ENCODE results near the gene NUP50. TPM values are rescaled to one million over a fixed set of nuclear protein-coding genes. Genes with fewer than 3 reads are reported as not detected.
"Not testable (repeated sequence)": the region's sequence is repeated elsewhere in the genome, so short reads cannot be mapped to it uniquely, and the experiment has no call there.

Gene NUP50
- total RNA-seq, 1 donor from 2014 or later, result 67.8 TPM

- peak; percentile 48 for ATAC-seq
Observed at GRCh38 chr22:45163099-45163450, 650 bp upstream of the NUP50 start.

GRCh38 chr22:45164270-45165088 is 754 bp downstream of the NUP50 start:
- ATAC-seq, result peak; percentile 39

DNA sequence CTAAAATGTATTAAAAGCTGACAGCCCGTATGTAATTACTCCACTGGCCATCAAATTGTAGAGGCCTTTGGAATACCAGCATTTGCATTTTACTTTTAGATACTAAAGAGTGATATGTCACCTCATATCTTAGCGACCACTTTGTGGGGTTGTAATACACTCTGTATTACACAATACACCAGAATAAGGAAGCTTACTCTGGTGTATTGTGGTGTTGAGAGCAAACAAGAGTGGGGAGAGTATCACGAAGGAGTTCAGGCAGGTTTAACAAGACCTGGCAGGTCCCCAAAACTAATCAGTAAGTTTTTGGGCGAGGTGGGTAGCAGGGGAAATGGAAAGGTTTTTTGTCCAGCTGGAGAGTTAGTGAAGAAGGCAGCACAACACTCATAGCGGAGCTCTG is 3.2 kb downstream of the NUP50 start:
- ATAC-seq, result no peak

DNA sequence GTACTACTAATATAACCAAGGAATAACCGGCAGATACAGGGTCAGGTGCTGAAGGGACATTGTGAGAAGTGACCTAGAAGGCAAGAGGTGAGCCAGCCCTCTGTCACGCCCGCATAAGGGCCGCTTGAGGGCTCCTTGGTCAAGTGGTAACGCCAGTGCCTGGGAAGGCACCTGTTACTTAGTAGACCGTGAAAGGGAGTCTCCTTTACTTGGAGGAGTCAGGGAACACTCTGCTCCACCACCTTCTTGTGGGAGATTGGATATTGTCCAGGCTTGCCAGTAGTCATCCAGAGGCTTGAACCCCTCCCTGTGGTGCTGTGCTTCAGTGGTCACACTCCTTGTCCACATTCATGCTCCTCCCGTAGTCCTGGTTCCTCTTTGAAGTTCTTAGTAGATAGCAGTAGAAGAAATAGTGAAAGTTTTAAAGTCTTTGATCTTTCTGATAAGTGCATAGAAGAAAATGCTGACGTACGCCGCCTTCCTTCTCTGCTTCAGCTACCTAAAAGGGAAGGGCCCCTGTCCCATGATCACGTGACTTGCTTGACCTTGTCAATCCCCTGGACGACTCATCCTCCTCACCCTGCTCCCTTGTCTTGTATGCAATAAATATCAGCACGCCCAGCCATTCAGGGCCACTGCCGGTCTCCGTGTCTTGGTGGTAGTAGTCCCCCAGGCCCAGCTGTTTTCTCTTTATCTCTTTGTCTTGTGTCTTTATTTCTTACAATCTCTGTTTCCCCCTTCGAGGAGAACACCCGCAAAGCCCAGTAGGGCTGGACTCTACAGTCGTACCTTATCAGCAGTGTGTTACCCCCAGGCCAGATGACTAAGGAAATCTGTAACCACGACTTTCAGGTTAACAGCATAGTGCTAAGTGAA is 6.1 kb downstream of the NUP50 start:
- ATAC-seq, result no peak

DNA sequence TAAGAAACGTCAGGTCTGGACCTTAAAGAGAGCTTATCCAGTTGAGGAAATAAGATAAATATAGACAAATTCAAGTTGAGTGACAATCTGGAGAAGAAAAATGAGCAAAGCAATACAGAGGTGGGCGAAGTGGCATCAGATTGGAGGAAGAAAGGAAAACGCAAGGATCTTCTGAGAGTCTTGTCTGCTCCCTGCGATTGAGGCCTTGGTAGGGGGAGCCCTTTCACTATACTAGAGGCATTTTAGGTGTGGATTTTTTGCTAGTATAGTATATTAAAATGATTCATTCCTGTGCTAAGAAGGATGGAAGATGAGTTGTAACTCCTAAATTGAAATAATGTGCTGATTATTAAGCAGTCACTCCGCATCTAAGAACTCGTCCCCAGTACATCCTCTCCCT is 8.1 kb downstream of the NUP50 start:
- no peak for ATAC-seq

GRCh38 chr22:45172881-45173585 is 9.3 kb downstream of the NUP50 start:
- no peak for ATAC-seq

GRCh38 chr22:45179276-45180049 is 15.7 kb downstream of the NUP50 start:
- no peak for ATAC-seq

DNA sequence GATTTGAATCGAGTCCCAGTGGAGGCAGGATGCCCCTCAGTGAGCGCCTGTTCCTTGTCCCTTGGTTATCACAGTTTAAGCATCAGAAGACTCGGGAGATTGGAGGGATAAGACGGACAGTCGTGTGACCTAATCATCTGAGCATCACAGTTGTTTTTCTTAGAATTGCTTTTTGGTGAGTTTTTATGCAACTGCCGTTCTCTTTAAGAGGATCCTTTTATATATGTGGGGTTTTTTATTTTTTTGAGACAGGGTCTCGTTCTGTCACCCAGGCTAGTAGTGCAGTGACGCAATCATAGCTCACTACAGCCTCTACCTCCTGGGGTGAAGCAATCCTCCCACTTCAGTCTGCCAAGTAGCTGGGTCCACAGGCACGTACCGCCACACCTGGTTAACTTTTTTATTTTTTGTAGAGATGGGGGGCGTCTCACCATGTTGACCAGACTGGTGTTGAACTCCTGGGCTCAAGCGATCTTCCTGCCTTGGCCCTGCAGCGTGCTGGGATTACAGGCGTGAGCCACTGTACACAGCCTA is 16.5 kb downstream of the NUP50 start:
- ATAC-seq, result no peak

DNA sequence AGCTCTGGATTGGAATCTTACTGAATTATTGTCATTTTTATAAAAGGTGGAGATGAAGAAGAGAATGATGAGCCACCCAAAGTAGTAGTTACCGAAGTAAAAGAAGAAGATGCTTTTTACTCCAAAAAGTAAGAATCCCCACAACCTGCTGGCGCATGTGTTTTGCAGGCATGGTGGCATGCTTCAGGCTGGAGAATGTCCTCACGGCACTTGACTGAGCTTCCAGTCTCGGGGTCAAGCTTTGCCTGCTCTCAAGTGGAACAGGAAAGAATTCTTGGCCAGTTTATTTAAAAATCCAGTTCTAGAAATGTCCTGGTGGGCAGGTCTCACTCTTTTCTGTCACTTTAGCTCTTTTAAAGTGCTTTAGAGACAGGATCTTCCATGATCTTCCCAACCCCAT is 17.5 kb downstream of the NUP50 start:
- no peak for ATAC-seq

DNA sequence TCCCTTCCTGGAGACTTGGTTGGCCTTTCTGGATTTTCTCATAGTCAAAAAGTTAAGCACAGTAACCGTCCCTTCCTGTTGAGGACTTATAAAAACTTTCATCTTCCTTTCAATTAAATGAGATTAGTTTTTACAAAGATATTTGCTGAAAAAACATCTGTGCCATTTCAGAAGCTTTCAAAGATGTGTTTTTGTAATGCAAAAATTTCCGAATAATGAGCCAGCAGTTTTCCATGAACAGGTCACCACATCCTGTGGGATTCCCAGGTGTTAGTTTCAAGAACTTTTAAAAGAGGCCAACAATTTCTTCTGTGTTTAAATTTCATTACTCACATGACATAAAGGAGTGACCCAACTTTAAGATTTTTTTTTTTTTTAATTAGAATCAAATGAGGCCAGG is 18.0 kb downstream of the NUP50 start:
- ATAC-seq, result no peak

DNA sequence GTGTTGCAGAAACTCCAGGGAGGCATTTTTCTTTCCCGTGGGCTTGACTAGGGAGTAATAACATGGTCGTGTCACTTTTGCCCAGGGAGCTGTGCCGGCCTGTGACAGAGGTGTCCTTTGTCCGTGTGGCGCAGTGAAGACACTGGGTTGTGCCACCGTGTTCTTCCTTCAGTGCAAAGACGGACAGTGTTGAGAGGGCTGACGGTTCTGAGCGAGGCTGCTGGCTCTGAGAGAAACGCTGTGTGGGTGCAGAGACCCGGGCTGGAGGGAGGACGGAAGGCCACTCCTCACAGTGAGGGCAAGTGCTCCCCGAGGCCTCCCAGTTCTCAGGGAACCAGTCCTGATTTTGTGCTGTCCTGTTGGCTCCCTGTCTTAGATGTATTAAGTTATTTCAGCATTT is 20.2 kb downstream of the NUP50 start:
- peak; percentile 12 for ATAC-seq

DNA sequence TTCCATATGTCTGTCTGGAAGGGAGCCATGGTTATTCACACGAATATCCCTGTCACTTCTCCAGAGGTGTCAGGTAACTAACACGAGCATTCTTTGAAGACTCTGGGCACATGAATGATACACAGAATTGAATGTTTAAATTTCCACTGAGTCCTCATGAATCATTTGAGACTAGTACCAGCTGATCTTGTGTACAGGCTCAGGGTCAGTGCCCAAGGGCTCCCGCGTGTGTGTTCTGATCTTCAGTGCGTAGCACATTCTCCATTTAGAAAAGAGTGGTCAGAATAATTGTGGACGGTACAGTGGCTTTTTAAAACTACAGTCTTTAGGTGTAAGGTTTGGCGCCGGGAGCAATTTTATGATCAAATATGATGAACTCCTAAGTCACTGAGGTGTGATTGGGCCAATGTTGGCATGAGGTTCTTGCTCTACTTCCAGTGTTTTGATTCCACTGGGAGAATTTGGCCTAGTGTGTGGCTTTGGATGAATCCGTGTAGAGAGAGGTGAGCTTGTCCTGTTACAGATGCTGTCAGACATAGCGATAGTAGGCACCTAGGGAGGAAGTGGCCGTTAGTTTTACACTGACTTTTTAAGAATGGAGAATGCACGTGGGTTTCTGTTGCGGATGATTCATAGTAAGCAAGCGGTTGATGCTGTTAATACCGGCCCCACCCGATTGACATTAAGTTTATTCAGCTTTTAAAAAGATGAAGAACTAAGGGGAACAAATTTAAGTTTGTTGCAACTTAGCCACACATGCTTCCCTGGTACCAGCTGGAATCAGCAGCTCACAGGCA is 22.2 kb downstream of the NUP50 start:
- ATAC-seq, result peak; percentile 29

- no peak for ATAC-seq
Observed at GRCh38 chr22:45187891-45188290, 24.2 kb downstream of the NUP50 start.

DNA sequence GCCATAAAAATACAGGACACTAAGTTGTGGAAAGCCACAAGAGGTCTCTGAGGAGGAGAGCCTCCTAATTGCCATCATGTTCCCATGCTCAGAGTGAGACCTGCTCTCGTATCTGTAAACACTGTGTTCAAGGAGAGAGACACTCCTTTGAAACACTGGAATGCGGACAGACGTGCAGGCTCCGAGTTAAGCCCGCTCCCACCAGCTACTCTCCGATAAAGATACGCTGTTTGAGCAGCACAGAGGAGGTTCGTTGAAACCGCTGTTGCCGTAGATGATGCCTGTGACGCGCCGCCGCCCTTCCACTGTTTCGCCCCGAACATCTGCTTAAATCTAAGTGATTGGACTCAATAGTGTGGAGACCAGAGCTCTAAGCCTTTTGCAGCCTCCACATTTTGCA is 25.1 kb downstream of the NUP50 start:
- ATAC-seq, result no peak

DNA sequence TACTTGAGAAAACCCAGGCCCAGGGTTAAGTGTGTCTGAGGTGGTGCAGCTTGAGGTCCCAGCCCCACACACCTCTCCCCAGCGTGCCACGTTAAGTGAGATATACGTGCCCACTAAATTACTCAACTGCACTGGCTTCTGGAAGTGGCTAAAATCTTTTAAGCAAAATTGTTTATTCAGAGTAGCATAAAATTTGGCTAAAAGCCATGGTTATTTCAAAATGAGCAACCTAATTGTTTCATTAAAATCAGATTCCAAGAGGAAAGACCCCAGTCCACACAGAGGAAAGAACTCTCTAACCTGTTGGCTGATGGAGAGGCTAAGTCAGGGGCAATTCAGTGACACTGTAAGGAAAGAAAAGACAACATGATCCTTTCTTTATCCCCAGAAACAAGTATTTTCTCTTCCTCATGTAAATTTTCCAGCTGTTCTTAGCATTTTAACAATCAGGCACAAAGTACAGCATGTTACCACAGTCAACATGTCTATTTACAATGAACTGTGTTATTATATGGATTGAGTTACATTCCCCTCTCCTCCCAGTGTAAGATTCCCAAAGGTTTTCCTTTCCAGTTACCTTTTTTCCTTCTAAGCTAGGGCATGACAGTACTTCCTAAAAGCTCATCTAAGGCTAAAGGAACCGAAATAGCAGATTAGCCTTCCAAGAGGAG is 26.6 kb downstream of the NUP50 start:
- no peak for ATAC-seq

DNA sequence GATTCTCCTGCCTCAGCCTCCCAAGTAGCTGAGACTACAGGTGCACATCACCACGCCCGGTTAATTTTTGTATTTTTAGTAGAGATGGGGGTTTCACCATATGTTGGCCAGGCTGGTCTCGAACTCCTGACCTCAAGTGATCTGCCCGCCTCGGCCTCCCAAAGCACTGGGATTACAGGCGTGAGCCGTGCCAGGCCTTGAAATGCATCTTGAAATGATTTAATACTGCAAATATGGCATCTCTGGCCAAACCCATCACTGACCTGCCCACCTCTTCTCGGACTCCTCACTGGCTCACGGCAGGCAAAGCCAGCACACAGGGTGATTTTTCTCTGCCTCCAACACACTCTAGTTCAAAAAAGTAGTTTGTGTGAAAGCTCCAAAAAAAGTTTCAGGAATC is 28.0 kb downstream of the NUP50 start:
- not testable (repeated sequence) for ATAC-seq

- no peak for ATAC-seq
Observed at GRCh38 chr22:45192701-45193187, 29.0 kb downstream of the NUP50 start.

DNA sequence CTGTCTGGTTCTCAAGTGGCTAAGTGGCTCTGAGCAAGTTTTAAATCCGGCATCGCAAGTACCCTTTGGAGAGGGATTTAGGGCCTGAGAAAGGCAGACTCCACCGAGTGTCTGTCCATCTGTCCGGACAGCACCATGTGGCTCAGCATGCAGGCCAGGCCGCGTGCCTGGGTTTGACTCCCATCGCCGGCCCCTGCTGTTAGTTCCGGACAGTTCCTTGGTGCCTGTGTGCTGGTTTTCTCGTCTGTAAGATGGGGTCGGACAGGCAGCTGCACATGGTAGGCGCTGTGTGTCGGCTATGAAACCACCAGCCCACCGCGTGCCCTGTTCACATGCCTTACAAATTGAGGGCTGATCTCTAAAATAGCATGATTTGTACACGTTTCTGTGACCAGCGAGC is 31.0 kb downstream of the NUP50 start:
- ATAC-seq, result no peak

DNA sequence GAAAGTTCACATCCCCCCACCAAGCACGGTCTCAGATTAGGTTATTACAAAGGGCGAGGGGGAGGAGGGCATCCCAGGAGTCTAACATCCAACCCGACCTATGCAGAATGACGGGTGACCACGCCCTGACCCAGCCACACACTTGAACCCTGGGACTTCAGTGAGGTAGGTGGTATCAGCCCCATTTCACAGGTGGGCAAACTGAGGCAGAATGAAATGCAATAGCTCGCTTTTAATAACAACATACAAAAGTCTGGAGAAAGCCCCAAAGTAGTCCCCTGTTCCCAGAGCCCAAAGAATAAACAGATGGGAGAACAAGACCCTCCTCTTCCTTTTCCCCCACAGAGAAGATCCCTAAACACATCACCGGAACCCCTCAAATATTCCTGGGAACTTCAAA is 31.9 kb downstream of the NUP50 start:
- ATAC-seq, result no peak

DNA sequence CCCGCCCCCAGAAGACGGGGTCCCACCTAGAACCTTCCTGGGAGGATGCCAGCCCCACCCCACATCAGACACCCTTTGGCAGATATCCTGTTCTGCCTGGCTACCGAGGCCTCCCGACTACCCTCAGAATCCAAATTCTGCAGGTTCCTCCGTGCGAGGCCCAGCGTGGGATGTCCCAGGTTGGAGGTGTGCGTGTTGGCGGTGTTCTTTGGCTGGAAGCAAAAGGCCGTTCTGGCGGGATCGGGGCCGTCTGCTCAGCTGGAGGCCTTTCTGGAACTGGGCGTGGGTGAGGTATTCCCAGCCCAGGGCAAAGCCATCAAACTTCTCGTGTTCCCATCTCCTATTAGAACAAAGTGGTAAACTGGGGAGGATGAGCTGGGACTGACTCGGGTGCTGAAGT is 32.6 kb downstream of the NUP50 start:
- no peak for ATAC-seq
